HepG2 (cell line): ENCODE results near the gene TRMT10C. TPM values are rescaled to one million over a fixed set of nuclear protein-coding genes. Genes with fewer than 3 reads are reported as not detected.

ENCODE experiments used
- ATAD3A ChIP-seq: sonication (generic); formaldehyde crosslinking; IDR thresholded peaks from 2 replicates; pipeline ENCODE4 v1.4.0; 2020; ENCODE audit warnings: missing genetic modification reagents
- ATF7 ChIP-seq, 2 experiments: fragments of 450-650 bp in 1 of 2; sonication (generic) in 1 of 2; formaldehyde crosslinking in 1 of 2; IDR thresholded peaks; 2 replicates each; pipeline versions ENCODE4 v1.4.0 to v1.6.1; 2016 to 2020; ENCODE audit warnings: antibody characterized with exemption in 1 of 2, mild to moderate bottlenecking in 1 of 2, missing genetic modification reagents in 1 of 2
- HIVEP1 ChIP-seq: sonication (generic); formaldehyde crosslinking; IDR thresholded peaks from 2 replicates; pipeline ENCODE4 v1.4.0; 2020; ENCODE audit warnings: mild to moderate bottlenecking, missing genetic modification reagents
- HNF4G ChIP-seq, 2 experiments: sonication (generic) in 1 of 2; formaldehyde crosslinking in 1 of 2; IDR thresholded peaks; 2 replicates each; pipeline versions ENCODE4 v1.4.0 to v1.6.1; 2011 to 2020; ENCODE audit warnings: borderline replicate concordance in 2 of 2, low read depth in 2 of 2, mild to moderate bottlenecking in 2 of 2, low read length in 1 of 2, missing genetic modification reagents in 1 of 2, moderate library complexity in 1 of 2
- HOXD1 ChIP-seq: sonication (generic); formaldehyde crosslinking; IDR thresholded peaks from 2 replicates; pipeline ENCODE4 v1.5.0; 2020; ENCODE audit warnings: missing genetic modification reagents
- IKZF4 ChIP-seq: sonication (generic); formaldehyde crosslinking; IDR thresholded peaks from 2 replicates; pipeline ENCODE4 v1.5.1; 2020; ENCODE audit warnings: borderline replicate concordance, mild to moderate bottlenecking, low read depth, missing genetic modification reagents; ENCODE audit errors: not compliant biosample characterization
- IKZF5 ChIP-seq: IDR thresholded peaks from 2 replicates; pipeline ENCODE4 v1.6.1; 2018; ENCODE audit warnings: missing genetic modification reagents, mild to moderate bottlenecking, missing compliant biosample characterization
- MEF2D ChIP-seq: sonication (generic); formaldehyde crosslinking; IDR thresholded peaks from 2 replicates; pipeline ENCODE4 v1.5.1; 2020; ENCODE audit warnings: mild to moderate bottlenecking, missing genetic modification reagents
- MEIS2 ChIP-seq: sonication (generic); formaldehyde crosslinking; IDR thresholded peaks from 2 replicates; pipeline ENCODE4 v1.9.0; 2021; ENCODE audit warnings: mild to moderate bottlenecking, missing genetic modification reagents
- STAG1 ChIP-seq: sonication (generic); formaldehyde crosslinking; IDR thresholded peaks from 2 replicates; pipeline ENCODE4 v1.4.0; 2020; ENCODE audit warnings: missing genetic modification reagents
- TCF7L2 ChIP-seq: IDR thresholded peaks from 2 replicates; pipeline ENCODE4 v1.6.1; 2011; ENCODE audit warnings: mild to moderate bottlenecking, low read depth, low read length, moderate library complexity
- ZNF326 ChIP-seq: sonication (generic); formaldehyde crosslinking; IDR thresholded peaks from 2 replicates; pipeline ENCODE4 v1.4.0; 2020; ENCODE audit warnings: missing genetic modification reagents, borderline replicate concordance
- ZNF609 ChIP-seq: sonication (generic); formaldehyde crosslinking; IDR thresholded peaks from 2 replicates; pipeline ENCODE4 v1.4.0; 2020; ENCODE audit warnings: mild to moderate bottlenecking, missing genetic modification reagents, borderline replicate concordance
- ZNF709 ChIP-seq: sonication (generic); formaldehyde crosslinking; IDR thresholded peaks from 2 replicates; pipeline ENCODE4 v1.5.0; 2020; ENCODE audit warnings: mild to moderate bottlenecking, missing genetic modification reagents
- ZNF850 ChIP-seq: sonication (generic); formaldehyde crosslinking; conservative IDR thresholded peaks from 2 replicates; pipeline ENCODE4 v1.9.0; 2021; ENCODE audit warnings: mild to moderate bottlenecking, missing genetic modification reagents
- polyA plus RNA-seq, 8 experiments: library from polyadenylated mRNA; depleted of rRNA in 3 of 8; stranded (reverse) in 7 of 8; unstranded in 1 of 8; fragments of >200 nt; fragmentation: Illumina TruSeq in 4 of 8; extraction: Trizol in 4 of 8; gene quantifications; 2 replicates each; pipeline versions ENCODE4 v1.2.1 to v1.2.3, GENCODE V29; 2011 to 2016; ENCODE audit warnings: low read depth in 4 of 8, missing spikeins in 1 of 8, mixed read lengths in 1 of 8; ENCODE audit not compliant: insufficient read depth in 1 of 8
- total RNA-seq, 5 experiments: library from RNA; depleted of rRNA; stranded (reverse); fragments of >200 nt; fragmentation: Illumina TruSeq; extraction: Trizol; gene quantifications; 2 replicates each; pipeline ENCODE4 v1.2.3, GENCODE V29; 2016; ENCODE audit warnings: low read depth in 1 of 5
- TF ChIP-seq, protein P1 (sequence below): sonication (generic); formaldehyde crosslinking; IDR thresholded peaks from 2 replicates; pipeline ENCODE4 v1.9.0; 2021; ENCODE audit warnings: mild to moderate bottlenecking, missing genetic modification reagents

The TRMT10C gene
- total and polyA plus RNA-seq, 2 of the 13 experiments (the other 11 are each of a cell fraction or from before 2014, with no cell fraction given): 10.8 to 39.2 TPM

DNA sequence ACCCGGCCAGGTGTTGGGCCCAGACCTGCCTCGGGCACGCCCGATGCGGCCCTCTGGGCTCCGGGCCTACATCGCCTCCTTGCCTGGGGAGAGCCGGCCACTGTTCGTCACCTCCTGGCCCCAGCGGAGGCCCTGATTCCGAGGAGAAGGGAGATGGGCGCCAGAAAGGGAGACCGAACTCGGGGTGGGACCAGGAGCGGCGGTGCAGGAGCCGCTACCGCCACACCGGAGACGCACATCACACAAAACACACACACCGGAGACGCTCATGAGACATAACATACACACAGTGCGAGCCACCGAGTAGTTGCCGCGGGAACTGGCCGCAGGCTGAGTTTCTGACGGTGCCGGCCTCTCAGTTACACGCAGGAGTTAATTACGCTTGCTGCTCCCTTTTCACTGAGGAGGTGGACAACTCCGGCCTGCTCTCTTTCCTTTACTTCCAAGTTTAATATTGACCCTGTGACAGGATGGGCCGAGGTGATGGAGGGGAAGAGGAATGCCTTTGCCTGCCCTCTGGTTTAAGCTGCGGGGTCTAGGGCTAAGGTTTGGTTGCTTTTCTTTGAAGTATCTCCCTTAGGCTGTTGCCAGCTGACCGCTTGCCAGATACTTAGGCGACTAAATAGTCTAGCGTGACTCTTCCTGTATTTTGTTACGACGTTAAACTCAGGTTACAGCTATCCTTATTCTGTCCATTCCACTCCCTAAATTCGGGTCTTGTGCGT is 12.9 kb downstream of the TRMT10C start (continued):
- TF ChIP-seq HIVEP1 (CRISPR knock-in tag) (peak; percentile 72), ATAD3A (CRISPR knock-in tag) (no peak; the same call in 1 of the 2 replicates), TCF7L2 (no peak), IKZF4 (CRISPR knock-in tag) (no peak), IKZF5 (CRISPR knock-in tag) (no peak), ZNF850 (CRISPR knock-in tag) (no peak), ATF7 (IDR thresholded peaks at IDR 0.05) (no peak), ATF7 (CRISPR knock-in tag; IDR thresholded peaks at IDR 0.05) (no peak), HOXD1 (CRISPR knock-in tag) (no peak), ZNF326 (CRISPR knock-in tag) (no peak), MEIS2 (CRISPR knock-in tag) (peak; percentile 37; the same call in 1 of the 2 replicates), ZNF609 (CRISPR knock-in tag) (no peak), HNF4G (IDR thresholded peaks at IDR 0.05; ENCODE audit: borderline replicate concordance, low read depth, low read length) (no peak), HNF4G (CRISPR knock-in tag; IDR thresholded peaks at IDR 0.05; ENCODE audit: borderline replicate concordance, low read depth) (no peak), ZNF709 (no peak), STAG1 (CRISPR knock-in tag) (no peak), MEF2D (peak; percentile 39; the same call in 1 of the 2 replicates)
- TF ChIP-seq, protein P1, sequence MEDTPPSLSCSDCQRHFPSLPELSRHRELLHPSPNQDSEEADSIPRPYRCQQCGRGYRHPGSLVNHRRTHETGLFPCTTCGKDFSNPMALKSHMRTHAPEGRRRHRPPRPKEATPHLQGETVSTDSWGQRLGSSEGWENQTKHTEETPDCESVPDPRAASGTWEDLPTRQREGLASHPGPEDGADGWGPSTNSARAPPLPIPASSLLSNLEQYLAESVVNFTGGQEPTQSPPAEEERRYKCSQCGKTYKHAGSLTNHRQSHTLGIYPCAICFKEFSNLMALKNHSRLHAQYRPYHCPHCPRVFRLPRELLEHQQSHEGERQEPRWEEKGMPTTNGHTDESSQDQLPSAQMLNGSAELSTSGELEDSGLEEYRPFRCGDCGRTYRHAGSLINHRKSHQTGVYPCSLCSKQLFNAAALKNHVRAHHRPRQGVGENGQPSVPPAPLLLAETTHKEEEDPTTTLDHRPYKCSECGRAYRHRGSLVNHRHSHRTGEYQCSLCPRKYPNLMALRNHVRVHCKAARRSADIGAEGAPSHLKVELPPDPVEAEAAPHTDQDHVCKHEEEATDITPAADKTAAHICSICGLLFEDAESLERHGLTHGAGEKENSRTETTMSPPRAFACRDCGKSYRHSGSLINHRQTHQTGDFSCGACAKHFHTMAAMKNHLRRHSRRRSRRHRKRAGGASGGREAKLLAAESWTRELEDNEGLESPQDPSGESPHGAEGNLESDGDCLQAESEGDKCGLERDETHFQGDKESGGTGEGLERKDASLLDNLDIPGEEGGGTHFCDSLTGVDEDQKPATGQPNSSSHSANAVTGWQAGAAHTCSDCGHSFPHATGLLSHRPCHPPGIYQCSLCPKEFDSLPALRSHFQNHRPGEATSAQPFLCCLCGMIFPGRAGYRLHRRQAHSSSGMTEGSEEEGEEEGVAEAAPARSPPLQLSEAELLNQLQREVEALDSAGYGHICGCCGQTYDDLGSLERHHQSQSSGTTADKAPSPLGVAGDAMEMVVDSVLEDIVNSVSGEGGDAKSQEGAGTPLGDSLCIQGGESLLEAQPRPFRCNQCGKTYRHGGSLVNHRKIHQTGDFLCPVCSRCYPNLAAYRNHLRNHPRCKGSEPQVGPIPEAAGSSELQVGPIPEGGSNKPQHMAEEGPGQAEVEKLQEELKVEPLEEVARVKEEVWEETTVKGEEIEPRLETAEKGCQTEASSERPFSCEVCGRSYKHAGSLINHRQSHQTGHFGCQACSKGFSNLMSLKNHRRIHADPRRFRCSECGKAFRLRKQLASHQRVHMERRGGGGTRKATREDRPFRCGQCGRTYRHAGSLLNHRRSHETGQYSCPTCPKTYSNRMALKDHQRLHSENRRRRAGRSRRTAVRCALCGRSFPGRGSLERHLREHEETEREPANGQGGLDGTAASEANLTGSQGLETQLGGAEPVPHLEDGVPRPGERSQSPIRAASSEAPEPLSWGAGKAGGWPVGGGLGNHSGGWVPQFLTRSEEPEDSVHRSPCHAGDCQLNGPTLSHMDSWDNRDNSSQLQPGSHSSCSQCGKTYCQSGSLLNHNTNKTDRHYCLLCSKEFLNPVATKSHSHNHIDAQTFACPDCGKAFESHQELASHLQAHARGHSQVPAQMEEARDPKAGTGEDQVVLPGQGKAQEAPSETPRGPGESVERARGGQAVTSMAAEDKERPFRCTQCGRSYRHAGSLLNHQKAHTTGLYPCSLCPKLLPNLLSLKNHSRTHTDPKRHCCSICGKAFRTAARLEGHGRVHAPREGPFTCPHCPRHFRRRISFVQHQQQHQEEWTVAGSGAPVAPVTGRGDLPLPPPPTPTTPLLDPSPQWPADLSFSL (CRISPR knock-in tag): peak; percentile 78
